Stimulated activated CD4-positive, alpha-beta T cell treated with anti-CD3 and anti-CD28 coated beads, Interleukin-1b, Interleukin-23, amount 100 ng/mL, for 24 hours (primary cell): ENCODE results near the gene PPM1N.

ENCODE experiments used
- DNase-seq, 4 experiments: peaks; one replicate each; pipeline ENCODE4 v3.0.0-alpha.2; 2020; ENCODE audit warnings: low read depth in 4 of 4, low spot score in 1 of 4

PPM1N gene

DNA sequence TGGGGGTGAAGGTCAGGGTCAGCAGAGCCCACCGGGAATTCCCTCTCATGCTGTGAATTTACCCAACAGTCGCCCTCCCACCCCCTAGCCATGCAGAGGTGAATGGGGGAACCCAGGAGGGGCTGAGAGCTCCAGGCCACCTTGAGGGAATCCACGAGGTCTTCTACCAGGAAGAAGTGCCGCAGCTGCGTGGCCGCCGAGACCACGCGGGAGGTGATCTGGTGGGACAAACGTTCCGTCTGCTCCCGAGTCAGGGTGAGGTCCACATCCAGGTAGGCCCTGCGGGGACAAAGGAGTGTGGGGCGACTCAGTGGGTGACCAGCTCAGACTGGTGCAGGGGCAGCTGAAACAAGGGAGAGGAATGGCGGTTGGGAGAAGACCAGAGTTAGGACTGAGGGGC lies 9.5 kb upstream of the PPM1N start:
- no peak for DNase-seq

DNA sequence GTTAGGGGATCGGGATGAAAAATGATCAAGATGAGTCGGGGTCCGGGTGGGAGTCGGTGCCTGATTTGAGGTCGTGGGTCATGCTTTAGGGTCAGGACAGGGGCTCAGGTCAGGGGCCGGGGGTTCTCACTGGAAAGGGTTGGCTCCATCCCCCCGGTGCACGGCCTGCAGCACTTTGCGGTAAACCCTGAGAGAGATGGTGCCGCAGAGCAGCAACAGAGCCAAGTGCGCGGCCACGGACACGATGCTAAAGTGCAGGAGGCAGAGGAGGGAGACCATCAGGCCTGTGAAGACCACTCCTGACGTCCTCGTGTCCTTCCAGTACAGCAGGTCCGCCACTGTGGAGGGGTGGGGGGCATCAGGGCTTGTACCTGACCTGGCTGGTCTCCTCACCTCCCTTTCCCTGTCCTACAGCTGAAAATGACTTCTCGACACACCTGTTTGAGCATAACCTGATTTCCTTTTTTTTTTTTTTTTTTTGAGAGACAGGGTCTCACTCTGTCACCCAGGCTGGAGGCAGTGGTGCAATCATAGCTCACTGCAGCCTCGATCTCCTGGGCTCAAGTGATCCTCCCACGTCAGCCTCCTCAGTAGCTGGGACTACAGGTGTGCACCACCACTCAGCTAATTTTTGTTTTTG lies 8.9 kb upstream of the PPM1N start:
- no peak for DNase-seq

DNA sequence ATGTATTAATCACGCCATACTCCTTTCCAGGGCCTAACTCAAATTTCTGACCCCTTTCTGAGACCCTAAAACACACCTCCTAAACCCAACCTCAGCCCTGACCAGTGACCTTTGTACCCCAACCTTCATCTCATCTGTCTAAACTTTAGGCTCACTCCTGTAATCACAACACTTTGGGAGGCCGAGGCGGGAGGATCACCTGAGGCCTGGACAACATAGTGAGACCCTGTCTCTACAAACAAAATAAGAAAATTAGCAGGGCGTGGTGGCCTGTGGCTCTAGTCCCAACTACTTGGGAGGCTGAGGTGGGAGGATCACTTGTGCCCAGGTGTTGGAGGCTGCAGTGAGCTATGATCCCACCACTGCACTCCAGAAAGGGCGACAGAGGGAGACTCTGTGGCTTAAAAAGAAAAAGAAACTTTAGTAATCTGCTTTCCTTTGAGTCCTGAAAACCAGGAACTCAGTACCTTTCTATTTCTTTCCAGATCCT lies 6.1 kb upstream of the PPM1N start:
- DNase-seq = no peak

DNA sequence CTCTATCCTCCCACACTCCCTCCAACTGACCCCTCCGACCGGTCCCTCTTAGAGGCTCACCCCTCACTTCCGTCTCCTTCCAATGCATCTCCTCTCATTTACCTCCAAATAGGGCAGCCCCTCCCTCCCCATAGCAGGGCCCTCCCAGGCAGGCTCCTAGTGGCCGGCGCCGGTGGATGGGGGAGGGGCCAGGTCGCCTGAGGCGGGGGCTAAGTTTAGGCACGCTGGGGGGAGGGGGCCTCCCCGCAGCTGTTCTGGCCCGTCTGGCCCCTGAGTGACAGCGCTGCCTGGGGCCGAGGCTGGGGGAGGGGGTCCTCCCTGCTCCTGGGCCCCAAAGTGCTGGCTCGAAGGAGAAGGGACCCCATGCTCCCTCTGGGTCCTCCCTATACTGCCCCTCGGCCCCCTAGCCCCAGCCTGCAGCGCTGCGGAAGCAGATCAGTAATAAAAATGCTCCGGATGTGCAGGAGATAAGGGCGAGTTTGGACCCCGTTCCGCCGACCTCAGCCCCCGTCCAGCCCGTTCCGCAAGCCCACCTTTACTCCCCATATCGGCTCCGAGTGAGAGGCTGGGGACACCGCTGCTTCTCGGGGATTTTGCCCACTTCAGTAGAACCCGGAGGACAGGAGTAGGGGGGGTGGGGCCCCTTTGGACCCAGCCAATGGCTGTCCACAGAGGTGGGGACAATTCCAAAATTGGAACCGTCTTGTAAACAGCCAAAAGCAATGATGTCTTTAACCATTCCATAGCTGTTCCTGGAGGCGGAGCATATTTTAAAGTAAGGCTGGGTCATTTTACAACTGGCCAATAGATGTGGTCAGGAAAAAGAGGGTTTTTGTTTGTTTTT lies 5.4 kb upstream of the PPM1N start:
- no peak for DNase-seq

DNA sequence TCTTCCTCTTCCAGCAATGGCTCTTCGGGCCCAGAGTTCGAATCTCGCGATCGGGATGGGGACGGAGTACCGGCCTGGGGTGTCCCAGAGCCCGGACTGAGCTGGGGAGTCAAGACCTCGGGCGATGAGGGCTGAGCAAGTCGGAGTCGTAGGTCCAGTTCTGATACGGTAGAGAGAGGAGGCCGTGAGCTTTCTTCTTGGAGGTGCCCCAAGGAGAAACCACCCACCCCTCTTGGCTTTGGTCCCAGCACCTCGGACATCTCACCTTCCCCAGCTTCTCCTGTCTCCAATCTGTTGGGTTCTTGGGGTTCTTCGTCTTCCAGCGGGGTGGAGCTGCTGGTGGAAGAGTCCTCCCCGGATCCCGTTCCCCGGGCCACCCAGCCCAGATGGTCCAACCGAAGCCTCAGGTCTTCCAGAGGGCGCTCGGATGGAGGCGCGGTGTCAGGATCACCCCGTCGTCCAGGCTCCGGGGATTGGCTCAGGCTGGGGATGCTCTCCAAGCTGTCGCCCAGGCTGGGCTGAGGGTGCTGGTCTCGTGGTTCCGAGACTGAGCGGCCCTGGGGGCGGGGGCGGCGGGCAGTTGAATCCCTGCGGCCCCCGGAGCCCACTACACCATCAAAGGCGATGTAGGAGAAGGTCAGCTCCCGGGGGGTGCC lies 3.9 kb upstream of the PPM1N start:
- no peak for DNase-seq

DNA sequence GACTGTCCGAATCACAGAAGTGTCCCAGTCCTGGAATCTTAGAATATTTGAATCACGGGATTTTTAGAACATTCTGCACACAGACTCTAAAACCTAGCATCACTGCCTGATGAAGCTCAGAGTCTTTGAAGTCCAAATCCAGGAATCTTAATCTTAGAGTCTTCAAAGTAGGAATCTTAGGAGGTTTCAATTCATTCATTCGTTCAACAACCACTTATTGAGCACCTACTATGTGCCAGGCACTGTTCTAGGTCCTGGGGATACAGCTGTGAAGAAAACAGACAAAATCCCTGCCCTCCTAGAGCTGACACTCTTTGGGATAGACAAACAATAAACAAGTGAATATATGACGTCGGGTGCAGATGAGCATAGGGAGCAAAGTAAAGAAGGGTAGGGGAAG lies 3.1 kb upstream of the PPM1N start:
- DNase-seq = no peak

DNA sequence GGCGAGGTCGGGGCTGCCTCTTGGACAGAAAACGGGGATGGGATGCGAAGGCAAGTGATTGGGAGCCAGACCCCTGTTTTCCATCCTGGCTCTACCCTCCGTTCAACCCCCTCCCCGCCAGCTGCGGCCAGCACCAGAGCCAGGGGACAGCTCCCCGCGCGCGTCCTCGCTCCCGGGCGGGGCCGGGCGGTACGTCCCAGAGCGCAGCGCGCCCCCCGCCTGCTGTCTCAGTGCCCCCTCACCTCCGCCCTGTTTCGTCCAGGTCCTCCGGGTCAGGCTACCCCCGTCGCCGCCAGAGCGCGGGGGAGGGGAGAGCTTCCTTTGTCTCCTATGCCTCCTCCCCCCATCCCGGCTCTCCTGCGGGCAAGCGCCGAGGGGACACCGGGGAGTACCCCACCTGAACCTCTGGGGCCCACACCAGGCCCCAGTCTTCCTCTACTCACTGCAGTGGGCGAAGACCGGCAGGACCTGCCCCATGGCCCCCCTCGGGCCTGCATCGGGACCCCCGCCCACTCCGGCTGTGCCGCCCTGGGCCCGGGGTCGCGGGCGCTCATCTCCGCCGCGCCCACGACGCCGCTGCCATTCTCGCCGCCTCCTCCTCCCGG lies 1.8 kb upstream of the PPM1N start:
- DNase-seq = peak in 1 of 4 experiments; percentile 28

DNA sequence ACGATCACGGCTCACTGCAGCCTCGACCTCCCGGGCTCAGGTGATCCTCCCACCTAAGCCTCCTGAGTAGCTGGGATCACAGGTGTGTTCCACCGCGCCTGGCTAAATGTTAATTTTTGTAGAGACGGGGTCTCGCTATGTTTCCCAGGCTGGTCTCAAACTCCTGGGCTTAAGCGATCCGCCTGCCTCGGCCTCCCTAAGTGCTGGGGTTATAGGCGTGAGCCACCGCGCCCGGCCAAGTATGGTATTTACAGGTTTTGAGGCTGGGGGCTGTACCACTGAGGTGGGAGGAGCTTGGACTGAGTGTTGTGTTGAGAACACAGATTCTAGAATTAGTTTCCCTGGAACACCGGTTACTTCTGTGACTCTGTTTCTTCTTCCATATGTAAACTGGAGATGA lies 452 bp upstream of the PPM1N start:
- DNase-seq = no peak

DNA sequence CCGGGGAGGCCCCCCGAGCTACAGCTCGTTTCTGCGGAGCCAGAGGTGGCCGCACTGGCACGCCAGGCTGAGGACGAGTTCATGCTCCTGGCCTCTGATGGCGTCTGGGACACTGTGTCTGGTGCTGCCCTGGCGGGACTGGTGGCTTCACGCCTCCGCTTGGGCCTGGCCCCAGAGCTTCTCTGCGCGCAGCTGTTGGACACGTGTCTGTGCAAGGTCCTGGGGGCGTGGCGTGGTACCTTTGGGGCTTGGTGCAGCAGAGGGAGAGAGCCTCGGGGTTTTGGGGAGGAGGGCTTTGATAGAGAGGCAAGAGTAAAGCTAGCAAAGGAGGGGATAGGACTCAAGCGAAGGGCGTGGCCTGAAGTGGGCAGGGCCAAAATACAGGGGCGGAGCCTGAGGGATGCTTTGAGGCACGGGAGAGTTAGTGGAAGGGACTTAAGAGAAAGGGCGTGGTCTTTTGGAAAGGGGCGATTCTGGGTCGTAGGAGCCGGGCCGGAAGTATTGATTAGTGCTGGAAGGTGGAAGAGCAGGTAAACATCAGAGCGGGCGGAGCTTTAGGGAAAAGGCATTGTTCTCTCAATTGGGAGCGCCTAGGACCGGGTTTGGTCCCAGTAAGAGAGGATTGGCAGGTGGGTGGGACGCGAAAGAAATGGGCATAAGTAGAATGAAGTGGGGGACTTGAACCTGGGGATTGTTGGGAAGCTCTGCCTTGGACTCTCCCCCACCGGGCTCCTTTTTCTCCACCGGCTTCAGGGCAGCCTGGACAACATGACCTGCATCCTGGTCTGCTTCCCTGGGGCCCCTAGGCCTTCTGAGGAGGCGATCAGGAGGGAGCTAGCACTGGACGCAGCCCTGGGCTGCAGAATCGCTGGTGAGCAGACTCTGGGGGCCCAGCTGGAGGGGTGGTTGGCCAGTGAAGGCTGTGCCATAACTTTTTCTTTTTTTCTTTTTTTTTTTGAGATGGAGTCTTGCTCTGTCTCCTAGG lies 1.2 kb downstream of the PPM1N start:
- DNase-seq = peak in 2 of 4 experiments; percentile 48 to 62

DNA sequence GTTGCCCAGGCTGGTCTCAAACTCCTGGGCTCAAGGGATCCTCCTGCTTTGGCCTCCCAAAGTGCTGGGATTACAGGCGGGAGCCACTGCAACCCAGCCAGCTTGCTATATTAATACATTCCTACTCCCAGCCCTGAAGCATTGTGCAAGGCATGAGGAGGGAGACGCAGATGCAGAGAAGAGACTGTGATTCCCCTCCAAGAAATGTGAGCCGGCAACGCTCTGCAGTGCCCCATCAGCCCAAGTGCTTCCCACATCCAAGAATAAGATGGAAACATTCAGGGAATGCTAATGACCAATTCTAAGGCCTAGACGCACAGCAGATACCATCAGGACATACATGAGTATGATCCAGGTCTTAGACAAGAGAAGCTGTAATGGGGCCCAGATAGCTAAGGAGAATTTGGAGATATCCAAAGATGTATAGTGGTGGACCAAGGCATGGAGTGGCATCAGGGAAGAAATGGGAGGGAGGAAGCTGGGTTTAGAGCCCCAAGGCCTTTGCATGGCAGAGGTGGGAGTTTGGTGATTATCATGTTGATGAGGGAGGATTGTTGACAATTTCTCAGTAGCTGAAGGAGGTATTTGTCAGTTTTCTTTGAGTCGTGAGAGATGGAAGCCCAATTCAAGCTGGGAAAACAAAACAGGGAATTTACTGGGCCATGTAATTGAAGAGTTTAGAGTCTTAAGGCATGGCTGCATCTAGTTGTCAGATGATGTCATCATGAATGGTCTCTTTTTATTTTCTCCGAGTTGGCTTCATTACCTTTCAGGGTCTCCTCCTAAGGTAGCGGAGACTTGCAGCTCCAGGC lies 2.9 kb downstream of the PPM1N start:
- DNase-seq = no peak

DNA sequence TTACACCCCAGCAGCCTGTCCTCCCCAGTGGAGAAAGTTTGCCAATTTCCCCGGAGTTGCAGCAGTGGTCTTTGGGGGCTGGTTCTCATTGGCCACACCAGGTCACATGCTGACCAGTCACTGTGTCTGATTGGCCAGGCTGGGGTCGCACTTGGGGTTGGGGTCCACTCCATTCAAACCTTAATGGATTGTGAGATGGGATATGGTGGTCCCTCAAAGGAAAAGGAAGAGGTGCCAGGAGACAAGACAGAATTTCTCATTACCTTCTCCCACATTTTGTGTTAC lies 3.4 kb downstream of the PPM1N start:
- no peak for DNase-seq

DNA sequence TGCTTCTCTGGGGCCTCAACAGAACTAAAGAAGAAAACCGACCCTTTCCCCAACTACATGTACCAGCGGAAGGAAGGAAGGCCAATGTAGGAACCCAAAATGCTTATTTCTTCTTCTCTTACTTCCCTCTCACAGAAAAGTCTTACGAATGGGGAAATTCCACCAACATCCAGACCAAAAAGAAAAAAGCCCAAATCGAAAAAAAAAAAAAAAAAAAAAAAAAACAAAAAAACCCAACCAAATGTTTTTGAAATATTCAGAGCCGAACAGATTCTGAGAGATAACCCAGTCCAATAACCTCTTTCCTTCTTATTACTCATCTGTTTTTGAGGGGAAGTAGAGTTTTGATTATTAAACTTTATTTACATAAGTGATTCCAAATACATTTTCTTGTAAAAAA lies 3.9 kb downstream of the PPM1N start:
- no peak for DNase-seq

DNA sequence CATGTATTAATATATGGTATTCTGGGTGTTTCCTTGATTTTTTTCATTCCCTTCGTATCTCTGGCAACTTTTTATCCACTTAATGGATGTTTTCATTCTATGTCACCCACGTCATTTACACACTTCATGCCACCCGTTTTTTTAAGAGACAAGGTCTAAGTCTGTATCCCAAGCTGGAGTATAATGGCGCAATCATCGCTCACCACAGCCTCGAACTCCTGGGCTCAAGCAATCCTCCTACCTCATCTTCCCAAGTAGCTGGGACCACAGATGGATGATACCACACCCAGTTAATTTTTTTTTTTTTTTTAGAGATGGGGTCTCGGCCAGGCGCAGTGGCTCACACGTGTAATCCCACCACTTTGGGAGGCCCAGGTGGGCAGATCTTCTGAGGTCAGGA lies 5.7 kb downstream of the PPM1N start:
- no peak for DNase-seq

DNA sequence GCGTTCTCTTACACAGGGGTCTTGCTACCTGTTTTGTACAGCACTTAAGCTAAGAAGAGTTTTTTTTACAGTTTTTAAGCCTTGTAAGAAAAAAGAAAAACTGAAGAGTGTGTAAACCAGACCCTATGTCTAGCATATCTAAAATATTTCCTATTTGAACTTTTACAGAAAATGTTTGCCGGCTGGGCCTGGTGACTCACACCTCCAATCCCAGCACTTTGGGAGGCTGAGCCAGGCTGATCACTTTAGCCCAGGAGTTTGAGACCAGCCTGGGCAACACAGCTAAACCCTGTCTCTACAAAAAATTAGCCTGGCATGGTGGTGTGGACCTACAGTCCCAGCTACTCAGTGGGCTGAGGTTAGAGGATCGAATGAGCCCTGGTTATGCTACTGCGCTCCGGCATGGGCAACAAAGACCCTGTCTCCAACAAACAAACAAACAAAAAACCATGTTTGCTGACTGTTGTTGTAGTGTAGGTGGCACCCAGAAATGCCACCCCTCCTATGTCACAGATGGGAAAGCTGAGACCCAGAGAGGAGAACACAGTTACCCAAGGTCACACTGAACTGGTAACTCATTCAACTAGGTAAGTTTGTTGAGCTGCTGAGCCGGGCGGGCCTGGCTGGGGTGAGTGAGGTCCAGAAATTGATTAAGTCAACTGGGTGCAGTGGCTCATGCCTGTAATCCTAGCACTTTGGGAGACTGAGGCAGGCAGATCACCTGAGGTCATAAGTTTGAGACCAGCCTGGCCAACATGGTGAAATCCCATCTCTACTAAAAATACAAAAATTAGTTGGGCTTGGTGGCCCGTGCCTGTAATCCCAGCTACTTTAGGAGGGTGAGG lies 7.1 kb downstream of the PPM1N start:
- DNase-seq = no peak

DNA sequence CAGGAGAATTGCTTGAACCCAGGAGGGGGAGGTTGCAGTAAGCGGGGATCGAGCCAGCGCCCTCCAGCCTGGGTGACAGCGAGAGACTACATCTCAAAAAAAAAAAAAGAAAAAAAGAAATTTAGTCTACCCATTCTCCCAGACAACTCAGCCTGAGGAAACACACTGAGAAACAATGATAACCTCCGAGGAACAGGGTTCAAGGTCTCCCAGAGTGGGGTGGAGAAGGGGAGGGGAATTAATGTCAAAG lies 7.7 kb downstream of the PPM1N start:
- DNase-seq = no peak

DNA sequence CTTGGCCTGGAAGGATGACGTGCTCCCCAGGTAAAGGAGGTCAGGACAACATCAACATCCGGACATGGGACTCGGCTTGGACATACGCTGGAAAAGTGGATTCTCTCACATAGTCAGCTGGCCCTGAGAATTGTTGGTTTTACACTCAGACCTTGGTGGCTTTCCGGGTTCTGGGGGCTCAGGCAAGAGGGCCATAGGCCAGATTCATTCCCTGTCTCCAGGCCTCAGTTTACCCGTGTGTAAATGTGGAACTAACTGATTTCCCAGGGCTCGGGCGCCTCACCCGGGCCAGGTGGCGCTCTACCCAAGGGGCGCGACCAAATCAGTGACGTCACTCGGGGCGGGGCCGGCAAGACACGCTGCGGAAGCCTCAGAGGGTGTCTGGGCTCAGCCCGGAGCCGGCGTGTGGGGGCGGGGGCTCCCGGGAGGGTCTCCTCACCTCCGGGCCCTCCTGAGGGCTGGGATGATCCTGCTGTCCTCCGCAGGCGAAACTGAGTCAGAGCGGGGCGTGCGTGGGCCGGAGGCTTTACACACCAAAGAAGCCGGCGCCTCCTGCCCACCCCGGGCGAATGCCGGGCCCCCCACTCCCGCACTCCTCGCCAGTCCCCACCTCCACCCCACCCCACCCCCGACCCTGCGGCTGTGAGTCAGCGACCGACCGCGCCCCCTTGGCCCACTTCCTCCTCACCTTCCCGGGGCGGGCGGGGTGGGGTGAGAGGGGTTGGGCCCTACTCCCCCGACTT lies 8.2 kb downstream of the PPM1N start:
- DNase-seq = peak; percentile 99

DNA sequence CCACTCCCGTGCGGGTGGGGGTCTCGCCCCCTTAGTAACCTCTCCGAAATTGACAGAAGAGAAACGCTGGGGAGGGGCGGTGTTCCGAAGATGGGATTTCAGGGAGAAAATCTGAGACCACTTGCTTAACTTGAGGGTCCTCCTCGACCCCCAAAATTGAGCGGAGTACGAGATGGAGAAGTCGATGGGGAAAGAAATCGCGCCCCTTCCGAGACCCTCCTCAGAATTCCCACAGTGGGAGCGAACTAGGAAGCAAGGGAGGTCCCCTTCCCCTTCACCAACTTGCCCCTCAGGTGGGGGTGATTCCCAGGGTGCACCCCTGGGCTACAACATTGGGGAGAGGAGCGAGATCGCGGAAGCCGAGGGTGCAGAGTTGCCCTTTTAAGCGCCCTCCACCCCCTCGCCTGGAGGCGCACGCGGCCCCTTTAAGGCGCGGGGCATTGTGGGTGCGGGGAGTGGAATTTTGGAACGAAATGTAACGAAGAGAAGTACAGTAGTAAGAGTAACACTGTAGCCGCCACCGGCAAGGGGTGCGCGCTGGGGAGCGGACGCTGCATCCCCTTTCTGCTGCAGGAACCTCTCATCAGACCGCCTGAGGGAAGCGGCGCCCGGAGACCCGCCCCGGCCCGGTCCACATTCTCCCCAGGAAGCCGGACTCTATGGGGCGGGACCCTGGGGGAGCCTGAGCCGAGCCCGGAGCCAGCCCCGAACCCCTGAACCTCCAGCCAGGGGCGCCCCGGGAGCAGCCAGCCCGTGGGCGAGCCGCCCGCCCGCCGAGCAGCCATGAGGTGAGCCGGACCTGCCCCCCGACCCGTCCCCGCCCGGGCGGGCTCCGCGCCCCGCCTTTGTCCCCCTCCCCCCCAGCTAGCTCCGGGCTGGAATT lies 9.0 kb downstream of the PPM1N start, which contains the start of gene VASP:
VASP (plus strand) TSS at position 491 of the 883 bp plus-strand sequence; CDS start at position 784, 293 bp downstream.
- DNase-seq = peak; percentile 66 to 88 (median 77)
